ENCODE results near the gene LRIF1.

DNA sequence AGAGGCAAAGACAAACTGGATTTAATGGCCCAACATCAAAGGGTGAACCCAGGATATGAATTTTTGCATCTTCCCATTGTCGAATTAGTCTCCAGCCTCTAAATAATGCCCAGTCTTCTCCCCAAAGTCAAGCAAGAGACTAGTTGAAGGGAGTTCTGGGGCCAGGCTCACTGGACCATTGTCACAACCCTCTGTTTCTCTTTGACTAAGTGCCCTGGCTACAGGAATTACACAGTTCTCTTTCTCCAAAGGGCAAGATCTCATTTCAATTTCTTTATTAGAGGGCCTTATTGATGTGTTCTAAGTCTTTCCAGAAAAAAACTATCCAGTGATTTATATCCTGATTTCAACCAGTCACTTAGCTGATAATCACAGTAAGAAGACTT, 64.3 kb downstream of the LRIF1 start:
- TF ChIP-seq, protein P1, sequence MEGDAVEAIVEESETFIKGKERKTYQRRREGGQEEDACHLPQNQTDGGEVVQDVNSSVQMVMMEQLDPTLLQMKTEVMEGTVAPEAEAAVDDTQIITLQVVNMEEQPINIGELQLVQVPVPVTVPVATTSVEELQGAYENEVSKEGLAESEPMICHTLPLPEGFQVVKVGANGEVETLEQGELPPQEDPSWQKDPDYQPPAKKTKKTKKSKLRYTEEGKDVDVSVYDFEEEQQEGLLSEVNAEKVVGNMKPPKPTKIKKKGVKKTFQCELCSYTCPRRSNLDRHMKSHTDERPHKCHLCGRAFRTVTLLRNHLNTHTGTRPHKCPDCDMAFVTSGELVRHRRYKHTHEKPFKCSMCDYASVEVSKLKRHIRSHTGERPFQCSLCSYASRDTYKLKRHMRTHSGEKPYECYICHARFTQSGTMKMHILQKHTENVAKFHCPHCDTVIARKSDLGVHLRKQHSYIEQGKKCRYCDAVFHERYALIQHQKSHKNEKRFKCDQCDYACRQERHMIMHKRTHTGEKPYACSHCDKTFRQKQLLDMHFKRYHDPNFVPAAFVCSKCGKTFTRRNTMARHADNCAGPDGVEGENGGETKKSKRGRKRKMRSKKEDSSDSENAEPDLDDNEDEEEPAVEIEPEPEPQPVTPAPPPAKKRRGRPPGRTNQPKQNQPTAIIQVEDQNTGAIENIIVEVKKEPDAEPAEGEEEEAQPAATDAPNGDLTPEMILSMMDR (IDR thresholded peaks at IDR 0.05): no peak
- TF ChIP-seq POLR2A (IDR thresholded peaks at IDR 0.05): no peak
